ENCODE results near the gene RNLS. TPM values are rescaled to one million over a fixed set of nuclear protein-coding genes. Genes with fewer than 3 reads are reported as not detected.

Gene RNLS
- total and polyA plus RNA-seq, 2 of the 8 experiments (the other 6 are each of a cell fraction or from before 2014, with no cell fraction given), result 7.5 to 12.7 TPM

DNA sequence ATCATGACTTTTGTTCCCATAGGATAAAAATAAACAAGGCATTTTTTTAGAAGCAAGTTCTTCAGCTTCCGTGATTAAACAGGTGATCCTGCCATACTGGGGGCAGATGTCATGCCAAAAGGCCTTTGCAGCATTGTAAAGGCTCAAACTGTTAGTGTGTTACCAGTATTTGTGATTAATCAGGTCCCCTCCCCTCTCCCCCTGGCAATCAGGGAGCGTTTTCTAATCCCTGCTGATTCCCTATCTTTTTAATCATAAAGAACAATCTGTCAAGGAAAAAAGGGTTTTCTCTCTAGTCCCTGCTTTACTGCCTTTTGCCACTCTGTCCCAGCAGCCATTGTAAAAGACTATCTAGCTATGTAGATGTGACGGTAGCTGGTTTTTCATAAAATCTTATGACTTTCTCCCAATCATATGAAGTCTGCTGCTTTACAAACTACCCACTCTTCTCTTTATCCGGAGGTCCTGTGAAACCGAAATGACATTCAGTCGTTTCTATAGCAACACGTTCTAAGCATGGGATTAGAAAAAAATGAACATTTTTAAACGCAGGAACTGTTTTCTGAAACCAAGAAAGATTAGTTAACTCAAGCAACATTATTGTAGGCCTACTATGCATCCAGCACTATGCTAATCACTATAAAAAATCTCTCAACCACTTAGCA is 210.9 kb downstream of the RNLS start (continued):
- TF ChIP-seq, protein P1, sequence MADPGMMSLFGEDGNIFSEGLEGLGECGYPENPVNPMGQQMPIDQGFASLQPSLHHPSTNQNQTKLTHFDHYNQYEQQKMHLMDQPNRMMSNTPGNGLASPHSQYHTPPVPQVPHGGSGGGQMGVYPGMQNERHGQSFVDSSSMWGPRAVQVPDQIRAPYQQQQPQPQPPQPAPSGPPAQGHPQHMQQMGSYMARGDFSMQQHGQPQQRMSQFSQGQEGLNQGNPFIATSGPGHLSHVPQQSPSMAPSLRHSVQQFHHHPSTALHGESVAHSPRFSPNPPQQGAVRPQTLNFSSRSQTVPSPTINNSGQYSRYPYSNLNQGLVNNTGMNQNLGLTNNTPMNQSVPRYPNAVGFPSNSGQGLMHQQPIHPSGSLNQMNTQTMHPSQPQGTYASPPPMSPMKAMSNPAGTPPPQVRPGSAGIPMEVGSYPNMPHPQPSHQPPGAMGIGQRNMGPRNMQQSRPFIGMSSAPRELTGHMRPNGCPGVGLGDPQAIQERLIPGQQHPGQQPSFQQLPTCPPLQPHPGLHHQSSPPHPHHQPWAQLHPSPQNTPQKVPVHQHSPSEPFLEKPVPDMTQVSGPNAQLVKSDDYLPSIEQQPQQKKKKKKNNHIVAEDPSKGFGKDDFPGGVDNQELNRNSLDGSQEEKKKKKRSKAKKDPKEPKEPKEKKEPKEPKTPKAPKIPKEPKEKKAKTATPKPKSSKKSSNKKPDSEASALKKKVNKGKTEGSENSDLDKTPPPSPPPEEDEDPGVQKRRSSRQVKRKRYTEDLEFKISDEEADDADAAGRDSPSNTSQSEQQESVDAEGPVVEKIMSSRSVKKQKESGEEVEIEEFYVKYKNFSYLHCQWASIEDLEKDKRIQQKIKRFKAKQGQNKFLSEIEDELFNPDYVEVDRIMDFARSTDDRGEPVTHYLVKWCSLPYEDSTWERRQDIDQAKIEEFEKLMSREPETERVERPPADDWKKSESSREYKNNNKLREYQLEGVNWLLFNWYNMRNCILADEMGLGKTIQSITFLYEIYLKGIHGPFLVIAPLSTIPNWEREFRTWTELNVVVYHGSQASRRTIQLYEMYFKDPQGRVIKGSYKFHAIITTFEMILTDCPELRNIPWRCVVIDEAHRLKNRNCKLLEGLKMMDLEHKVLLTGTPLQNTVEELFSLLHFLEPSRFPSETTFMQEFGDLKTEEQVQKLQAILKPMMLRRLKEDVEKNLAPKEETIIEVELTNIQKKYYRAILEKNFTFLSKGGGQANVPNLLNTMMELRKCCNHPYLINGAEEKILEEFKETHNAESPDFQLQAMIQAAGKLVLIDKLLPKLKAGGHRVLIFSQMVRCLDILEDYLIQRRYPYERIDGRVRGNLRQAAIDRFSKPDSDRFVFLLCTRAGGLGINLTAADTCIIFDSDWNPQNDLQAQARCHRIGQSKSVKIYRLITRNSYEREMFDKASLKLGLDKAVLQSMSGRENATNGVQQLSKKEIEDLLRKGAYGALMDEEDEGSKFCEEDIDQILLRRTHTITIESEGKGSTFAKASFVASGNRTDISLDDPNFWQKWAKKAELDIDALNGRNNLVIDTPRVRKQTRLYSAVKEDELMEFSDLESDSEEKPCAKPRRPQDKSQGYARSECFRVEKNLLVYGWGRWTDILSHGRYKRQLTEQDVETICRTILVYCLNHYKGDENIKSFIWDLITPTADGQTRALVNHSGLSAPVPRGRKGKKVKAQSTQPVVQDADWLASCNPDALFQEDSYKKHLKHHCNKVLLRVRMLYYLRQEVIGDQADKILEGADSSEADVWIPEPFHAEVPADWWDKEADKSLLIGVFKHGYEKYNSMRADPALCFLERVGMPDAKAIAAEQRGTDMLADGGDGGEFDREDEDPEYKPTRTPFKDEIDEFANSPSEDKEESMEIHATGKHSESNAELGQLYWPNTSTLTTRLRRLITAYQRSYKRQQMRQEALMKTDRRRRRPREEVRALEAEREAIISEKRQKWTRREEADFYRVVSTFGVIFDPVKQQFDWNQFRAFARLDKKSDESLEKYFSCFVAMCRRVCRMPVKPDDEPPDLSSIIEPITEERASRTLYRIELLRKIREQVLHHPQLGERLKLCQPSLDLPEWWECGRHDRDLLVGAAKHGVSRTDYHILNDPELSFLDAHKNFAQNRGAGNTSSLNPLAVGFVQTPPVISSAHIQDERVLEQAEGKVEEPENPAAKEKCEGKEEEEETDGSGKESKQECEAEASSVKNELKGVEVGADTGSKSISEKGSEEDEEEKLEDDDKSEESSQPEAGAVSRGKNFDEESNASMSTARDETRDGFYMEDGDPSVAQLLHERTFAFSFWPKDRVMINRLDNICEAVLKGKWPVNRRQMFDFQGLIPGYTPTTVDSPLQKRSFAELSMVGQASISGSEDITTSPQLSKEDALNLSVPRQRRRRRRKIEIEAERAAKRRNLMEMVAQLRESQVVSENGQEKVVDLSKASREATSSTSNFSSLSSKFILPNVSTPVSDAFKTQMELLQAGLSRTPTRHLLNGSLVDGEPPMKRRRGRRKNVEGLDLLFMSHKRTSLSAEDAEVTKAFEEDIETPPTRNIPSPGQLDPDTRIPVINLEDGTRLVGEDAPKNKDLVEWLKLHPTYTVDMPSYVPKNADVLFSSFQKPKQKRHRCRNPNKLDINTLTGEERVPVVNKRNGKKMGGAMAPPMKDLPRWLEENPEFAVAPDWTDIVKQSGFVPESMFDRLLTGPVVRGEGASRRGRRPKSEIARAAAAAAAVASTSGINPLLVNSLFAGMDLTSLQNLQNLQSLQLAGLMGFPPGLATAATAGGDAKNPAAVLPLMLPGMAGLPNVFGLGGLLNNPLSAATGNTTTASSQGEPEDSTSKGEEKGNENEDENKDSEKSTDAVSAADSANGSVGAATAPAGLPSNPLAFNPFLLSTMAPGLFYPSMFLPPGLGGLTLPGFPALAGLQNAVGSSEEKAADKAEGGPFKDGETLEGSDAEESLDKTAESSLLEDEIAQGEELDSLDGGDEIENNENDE (IDR thresholded peaks at IDR 0.05; ENCODE audit: insufficient replicate concordance, low read length), result no peak
- TF ChIP-seq JUND (IDR thresholded peaks at IDR 0.05; ENCODE audit: low read length) (no peak), CHD1 (IDR thresholded peaks at IDR 0.05; ENCODE audit: low read depth, low read length) (no peak), BRCA1 (IDR thresholded peaks at IDR 0.05; ENCODE audit: low read depth, low read length) (no peak), BCL11A (IDR thresholded peaks at IDR 0.05; ENCODE audit: low read depth in 2 of 2, low read length in 2 of 2) (no peak), CEBPB (IDR thresholded peaks at IDR 0.05; ENCODE audit: low read depth, low read length) (no peak), JUN (IDR thresholded peaks at IDR 0.05; ENCODE audit: low read depth, low read length) (no peak), GABPA (IDR thresholded peaks at IDR 0.05; ENCODE audit: borderline replicate concordance, insufficient read depth, low read length) (no peak)
- TF ChIP-seq, protein P2, sequence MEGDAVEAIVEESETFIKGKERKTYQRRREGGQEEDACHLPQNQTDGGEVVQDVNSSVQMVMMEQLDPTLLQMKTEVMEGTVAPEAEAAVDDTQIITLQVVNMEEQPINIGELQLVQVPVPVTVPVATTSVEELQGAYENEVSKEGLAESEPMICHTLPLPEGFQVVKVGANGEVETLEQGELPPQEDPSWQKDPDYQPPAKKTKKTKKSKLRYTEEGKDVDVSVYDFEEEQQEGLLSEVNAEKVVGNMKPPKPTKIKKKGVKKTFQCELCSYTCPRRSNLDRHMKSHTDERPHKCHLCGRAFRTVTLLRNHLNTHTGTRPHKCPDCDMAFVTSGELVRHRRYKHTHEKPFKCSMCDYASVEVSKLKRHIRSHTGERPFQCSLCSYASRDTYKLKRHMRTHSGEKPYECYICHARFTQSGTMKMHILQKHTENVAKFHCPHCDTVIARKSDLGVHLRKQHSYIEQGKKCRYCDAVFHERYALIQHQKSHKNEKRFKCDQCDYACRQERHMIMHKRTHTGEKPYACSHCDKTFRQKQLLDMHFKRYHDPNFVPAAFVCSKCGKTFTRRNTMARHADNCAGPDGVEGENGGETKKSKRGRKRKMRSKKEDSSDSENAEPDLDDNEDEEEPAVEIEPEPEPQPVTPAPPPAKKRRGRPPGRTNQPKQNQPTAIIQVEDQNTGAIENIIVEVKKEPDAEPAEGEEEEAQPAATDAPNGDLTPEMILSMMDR (IDR thresholded peaks at IDR 0.05; ENCODE audit: control extremely low read depth in 1 of 3, insufficient read depth in 1 of 3, low read depth in 1 of 3, low read length in 3 of 3), result no peak
